ENCODE data around the gene MRPL38.

The MRPL38 gene

DNA sequence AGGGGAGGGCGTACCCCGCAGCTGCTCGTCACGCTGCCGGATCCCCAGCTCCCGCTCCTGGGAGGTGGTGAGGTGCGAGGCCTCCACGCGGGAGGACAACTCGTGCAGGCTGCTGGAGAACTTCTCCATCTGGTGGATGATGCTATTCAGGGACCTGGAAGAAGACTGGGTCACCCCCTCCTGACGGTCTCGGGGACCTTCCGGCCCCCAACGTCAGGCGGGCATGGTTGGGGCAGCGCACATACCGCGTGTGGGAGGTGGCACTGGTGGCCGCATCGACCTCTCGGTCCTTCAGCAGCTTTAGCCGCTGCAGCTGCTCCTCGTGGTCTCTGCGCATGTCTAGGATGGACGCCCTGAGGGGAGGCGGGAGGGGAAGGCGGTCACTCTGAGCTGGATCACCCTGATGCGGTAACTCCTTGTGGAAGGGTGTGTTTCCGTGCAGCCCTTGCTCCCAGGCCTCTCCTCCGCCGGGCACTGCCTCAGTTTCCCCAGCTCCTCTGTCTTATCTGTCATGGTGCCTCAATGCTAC is 13.3 kb upstream of the MRPL38 start:
- no peak for DNase-seq

DNA sequence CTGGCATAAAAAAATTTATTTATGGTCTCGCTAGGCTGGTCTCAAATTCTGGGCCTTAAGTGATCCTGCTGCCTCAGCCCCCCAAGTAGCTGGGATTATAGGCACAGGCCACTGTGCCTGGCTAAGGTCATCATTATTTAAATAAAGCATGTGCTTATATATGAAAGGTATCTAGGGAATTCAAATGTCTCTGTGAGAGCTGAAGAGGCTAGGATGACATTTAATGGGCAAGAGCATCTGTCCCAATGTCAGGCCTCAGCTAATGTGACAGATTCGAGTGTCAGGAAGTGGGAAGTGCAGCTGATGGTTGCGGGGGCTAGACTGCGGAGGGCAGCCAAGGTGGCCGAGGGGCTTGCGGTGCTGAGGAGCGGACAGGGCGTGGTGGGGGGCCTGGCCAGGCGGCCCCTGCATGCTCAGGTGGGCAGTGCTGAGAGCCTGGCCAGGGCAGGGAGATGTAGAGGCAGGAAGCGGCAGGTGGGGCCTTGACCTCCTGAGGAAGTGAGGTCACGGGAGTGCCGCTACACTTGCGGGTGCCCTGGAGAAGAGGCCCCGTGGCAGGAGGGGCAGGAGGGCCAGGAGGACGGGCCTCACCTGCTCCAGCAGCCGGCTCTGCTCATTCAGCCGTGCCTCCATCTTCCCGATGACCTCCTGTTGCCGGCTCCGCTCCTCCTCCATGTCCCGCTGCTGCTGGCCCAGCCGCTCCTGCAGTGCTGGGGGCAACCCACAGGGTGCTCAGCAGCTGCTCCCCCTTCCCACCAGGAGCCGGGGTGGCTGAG is 12.6 kb upstream of the MRPL38 start:
- DNase-seq, result no peak

GRCh38 chr17:75915268-75915667 is 10.6 kb upstream of the MRPL38 start:
- DNase-seq, result no peak

DNA sequence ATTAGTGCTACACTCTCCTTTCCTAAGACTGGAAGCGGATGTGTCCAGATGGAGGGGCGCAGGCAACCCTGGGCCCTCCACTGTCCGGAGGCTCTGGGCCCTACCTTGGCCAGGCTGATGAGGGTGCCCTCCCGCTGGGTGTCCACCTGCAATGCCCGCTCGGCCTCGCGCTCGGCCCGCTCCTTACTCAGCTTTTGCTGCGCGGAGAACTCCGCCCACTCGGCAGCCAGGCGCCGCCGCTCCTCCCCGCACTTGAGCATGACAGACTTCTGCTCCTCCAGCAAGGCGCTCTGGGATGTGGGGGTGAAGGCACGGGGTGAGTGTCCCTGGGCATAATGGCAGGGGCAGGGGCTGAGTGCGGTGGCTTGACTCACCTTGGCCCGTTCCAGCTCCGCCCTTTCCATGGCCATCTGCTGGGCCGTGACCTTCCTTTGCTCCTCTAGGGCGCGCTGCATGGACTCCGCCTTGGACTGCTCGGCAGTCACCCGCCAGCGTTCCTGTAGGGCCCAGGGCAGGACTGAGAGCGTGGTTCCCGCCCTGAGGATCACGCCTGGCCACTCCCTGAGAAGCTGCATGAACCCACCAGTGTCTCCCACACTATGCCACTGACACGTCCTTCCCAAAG is 10.1 kb upstream of the MRPL38 start:
- no peak for DNase-seq

DNA sequence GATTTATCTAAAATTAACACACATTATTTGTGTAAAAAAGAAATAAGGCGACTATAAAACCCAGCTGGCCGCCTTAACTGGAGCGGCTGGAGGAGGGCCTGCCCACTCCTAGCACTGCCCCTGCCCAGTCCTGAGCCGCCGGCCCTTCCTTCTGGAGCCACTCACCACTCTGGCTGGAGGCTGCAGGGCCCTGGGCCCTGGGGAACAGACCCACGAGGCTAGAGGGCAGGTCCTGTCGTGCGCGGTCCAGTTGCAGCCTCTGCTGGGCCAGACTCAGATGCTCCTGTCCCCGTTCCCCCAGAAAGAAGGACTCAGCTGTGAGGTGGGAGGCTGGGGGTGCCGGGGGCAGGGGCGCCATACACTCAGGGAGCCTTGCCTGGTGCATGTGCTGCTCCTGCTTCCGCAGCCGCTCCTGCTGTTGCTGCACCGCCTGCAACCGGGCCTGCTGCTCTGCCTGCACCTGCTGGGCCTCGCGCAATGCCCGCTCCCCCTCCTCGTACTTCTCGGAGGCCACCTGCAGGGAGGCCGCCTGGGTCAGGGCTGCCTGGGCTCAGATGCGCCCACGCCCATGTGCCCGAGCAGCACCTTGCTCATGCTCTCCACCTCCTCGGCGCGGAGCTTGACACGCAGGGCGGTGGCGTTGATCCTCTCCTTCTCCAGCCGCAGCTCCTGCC is 9.0 kb upstream of the MRPL38 start:
- DNase-seq, result no peak

- peak; percentile 26 for DNase-seq
These were observed 6.0 kb upstream of the MRPL38 start for GRCh38 chr17:75910699-75911098.

DNA sequence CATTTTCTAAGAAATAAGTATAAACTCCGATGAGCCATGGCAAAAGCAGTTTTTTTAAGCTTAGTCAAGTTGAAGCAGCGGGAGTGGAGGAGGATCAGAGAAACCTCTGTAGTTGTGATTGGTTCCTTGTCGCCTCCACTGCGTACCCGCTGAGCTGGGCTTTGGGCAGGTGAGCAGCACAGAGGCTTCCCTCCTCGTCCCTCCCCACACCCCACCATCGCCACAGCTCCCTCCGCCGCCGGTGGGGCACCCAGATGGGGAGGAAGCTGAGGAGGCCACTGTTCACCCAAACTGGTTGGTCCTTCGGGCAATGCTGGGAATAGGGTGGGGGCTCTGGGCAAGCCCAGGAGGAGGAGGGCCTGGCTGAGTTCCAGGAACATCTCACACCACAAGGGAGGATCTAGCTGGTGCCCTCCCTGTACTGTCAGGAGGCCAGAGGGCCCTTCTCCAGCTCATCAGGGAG is 5.2 kb upstream of the MRPL38 start:
- peak; percentile 82 for DNase-seq

- peak; percentile 95 for DNase-seq
These were observed 4.5 kb upstream of the MRPL38 start for GRCh38 chr17:75909051-75909811.

DNA sequence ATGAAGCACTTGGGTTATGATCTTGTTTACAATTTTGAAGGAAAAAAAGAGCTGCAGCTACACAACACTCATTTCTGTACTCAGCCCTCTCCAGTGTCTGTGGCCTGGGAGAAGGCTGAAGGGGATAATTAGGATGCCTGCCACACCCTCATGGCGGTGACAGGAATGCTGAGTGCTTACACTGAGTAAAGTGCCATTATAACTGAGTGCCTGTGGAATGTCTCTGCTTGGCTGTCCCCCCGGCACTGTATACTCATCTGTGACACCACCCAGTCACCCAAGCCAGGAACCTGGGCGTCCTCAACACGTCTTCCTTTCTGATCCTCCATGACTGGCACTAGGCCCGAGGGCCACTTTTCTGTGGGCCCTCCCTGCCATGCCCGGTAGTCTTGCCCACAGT is 3.5 kb upstream of the MRPL38 start:
- DNase-seq, result peak; percentile 49

GRCh38 chr17:75906143-75906884 is 1.6 kb upstream of the MRPL38 start:
- no peak for DNase-seq

- no peak for DNase-seq
These were observed 2.3 kb downstream of the MRPL38 start for GRCh38 chr17:75902406-75902805.

DNA sequence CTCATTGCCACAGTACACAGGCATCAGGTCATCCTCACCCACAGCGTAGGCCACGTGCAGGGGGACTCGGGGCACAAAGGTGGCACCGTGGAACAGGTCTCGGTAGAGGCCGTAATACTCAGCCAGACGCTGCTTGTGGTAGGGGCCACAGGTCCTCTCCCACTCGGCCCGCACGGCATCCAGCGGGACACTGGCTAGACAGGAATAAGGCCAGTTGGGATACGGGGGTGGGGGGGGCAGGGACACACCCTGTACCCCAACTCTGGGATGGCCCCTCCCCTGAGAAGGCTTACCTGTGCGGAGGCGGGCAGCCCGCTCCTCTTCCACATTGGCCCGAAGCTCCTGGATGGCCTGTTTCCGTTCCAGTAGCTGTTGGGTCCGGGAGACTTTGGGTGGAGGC is 3.0 kb downstream of the MRPL38 start:
- no peak for DNase-seq

- no peak for DNase-seq
These were observed 3.8 kb downstream of the MRPL38 start for GRCh38 chr17:75900691-75901533.

- DNase-seq, result no peak
These were observed 4.8 kb downstream of the MRPL38 start for GRCh38 chr17:75899767-75900468.

DNA sequence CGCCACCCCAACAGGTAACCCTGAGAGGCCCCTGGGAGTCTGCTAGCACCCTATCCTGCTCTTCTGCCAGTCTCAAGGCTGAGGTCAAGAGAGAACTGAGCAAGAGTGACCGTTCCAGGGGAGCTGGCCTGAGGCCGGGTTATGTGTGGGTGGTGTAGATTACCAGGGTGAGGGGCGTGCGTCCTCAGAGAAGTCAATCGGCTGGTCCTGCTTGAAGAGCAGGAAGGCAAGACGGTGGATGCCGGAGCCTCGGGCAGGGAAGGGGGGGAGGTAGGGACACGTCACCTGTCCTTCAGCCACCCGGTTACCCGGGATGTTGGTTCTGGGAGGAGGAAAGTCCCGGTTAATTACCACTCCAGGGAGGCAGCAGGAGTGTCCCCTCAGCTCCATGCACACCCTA is 5.3 kb downstream of the MRPL38 start:
- no peak for DNase-seq

DNA sequence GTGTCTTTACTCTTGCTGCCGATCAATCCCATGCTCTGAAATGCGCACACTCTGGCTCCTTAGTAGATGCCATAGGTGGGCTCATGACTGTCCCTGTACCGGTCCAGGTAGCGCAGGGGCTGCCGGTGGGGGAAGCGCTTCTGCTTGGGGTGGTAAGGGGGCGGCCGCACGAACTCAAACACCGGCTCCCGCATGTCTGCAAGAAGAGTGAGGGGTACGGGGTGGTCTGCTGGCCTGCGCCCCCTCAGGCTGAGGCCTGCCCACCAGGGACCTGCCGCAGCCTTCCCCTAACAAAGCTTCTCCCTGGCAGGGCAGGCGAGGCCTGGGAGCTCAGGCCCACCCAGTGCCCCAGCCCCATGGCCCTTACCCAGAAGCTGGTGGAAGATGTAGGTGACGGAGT is 5.9 kb downstream of the MRPL38 start:
- DNase-seq, result no peak

DNA sequence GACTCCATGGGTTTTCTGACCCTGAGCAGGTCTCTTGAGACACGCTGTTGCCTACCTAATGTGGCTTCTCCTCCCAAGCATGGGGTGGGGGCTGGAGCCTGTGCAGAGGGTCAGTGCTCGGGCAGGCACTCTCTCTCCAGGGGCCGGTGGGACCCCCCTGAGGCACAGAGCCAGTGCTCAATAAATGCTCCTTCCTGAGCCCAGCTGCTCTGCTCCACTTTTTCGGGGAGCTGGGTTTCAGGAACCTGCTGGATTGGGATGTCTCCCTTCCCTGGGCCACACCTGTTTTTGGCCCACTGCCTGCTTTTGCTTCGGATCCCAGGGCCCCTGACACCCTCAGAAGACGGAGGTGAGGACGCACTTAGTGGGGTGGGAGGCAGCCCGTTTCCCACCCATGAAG is 6.6 kb downstream of the MRPL38 start:
- no peak for DNase-seq

- no peak for DNase-seq
These were observed 7.3 kb downstream of the MRPL38 start for GRCh38 chr17:75897160-75898019.

DNA sequence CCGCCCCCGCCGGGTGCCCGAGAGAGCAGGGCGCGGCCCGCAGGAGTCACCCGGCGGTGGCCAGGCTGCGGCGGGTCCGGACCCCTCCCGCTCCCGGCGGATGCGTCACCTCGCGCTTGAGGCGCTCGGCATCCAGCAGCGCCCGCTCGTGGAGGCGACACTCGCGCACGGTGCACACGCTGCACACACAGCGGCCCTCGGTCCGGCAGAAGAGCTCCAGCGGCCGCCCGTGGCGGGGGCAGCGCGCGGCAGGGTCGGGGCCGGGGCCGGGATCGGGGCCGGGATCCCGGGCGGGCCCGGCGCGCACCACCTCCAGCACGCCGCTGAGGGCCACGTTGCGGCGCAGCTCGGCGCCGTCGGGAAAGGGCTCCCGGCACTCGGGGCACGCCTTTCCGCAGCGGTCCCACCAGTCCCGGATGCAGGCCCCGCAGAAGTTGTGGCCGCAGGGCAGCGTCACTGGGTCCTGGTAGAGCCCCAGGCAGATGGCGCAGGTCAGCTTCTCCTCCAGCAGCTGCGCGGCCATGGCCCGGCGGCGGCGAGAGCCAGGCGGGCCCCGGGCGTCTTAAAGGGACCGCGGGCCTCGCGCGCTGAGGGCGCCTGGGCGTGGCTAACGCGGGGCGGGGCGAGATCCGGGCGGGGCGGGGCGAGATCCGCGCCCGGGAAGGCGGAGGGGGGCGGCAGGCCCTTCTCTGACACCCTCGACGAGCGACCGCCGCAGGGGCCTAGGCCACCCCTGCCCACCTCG is 8.1 kb downstream of the MRPL38 start, which contains the start of gene TRIM65:
Gene TRIM65 (minus strand): TSS at position 537 of the 745 bp plus-strand sequence. CDS start 14 bp downstream, at position 523.
- DNase-seq, result peak; percentile 55
